ENCODE data around the gene SUPT4H1. TPM values are rescaled to one million over a fixed set of nuclear protein-coding genes. Genes with fewer than 3 reads are reported as not detected.

The SUPT4H1 gene
- total RNA-seq, 1 experiment from 2014 or later, result 70.9 TPM

- Histone ChIP-seq H3K4me3 (ENCODE audit: low read depth, low read length) (no peak overlapping the region), H3K27me3 (replicated peaks; ENCODE audit: control insufficient read depth, insufficient read depth, low read length) (no peaks in the 10 kb centered on the region), H3K4me1 (peaks cover 34% of the 10 kb centered on the region), H3K9me3 (no peaks in the 10 kb centered on the region), H3K36me3 (ENCODE audit: control insufficient read depth, insufficient read depth, low read length) (no peaks in the 10 kb centered on the region)
- H3K4me3 Mint-ChIP-seq (ENCODE audit: unreplicated experiment), result no peak overlapping the region
- ChIA-PET POLR2A (no interaction called here), CTCF (no interaction called here)
- H3K27ac Mint-ChIP-seq (ENCODE audit: unreplicated experiment), result no peak overlapping the region
- no peak for DNase-seq
- peaks cover 59% of the 10 kb centered on the region for H3K36me3 Mint-ChIP-seq (ENCODE audit: insufficient read depth, unreplicated experiment)
- TF ChIP-seq, protein P1, sequence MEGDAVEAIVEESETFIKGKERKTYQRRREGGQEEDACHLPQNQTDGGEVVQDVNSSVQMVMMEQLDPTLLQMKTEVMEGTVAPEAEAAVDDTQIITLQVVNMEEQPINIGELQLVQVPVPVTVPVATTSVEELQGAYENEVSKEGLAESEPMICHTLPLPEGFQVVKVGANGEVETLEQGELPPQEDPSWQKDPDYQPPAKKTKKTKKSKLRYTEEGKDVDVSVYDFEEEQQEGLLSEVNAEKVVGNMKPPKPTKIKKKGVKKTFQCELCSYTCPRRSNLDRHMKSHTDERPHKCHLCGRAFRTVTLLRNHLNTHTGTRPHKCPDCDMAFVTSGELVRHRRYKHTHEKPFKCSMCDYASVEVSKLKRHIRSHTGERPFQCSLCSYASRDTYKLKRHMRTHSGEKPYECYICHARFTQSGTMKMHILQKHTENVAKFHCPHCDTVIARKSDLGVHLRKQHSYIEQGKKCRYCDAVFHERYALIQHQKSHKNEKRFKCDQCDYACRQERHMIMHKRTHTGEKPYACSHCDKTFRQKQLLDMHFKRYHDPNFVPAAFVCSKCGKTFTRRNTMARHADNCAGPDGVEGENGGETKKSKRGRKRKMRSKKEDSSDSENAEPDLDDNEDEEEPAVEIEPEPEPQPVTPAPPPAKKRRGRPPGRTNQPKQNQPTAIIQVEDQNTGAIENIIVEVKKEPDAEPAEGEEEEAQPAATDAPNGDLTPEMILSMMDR (IDR thresholded peaks at IDR 0.05; ENCODE audit: insufficient read depth in 1 of 2, low read depth in 1 of 2, low read length in 1 of 2, severe bottlenecking in 1 of 2, unreplicated experiment in 1 of 2), result no peak
- H3K9me3 Mint-ChIP-seq (ENCODE audit: unreplicated experiment), result no peaks in the 10 kb centered on the region
- H3K27me3 Mint-ChIP-seq (ENCODE audit: insufficient read depth, unreplicated experiment), result no peaks in the 10 kb centered on the region
- BruUV-seq (replicated peaks), result no TSS peak
- H3K4me1 Mint-ChIP-seq (ENCODE audit: low read depth, unreplicated experiment), result peaks cover 15% of the 10 kb centered on the region
- intact Hi-C loops (cut with micrococcal nuclease; ENCODE audit: unreplicated experiment), result no loop called here
Measured at GRCh38 chr17:58334661-58335060, 17.3 kb downstream of the SUPT4H1 start.

GRCh38 chr17:58334256-58334655 lies 17.7 kb downstream of the SUPT4H1 start:
- Mint-ChIP-seq H3K36me3 (ENCODE audit: insufficient read depth, unreplicated experiment) (peaks cover 56% of the 10 kb centered on the region), H3K4me3 (ENCODE audit: unreplicated experiment) (no peak overlapping the region), H3K27ac (ENCODE audit: unreplicated experiment) (no peak overlapping the region), H3K27me3 (ENCODE audit: insufficient read depth, unreplicated experiment) (no peaks in the 10 kb centered on the region), H3K9me3 (ENCODE audit: unreplicated experiment) (no peaks in the 10 kb centered on the region), H3K4me1 (ENCODE audit: low read depth, unreplicated experiment) (peaks cover 15% of the 10 kb centered on the region)
- intact Hi-C loops (cut with micrococcal nuclease; ENCODE audit: unreplicated experiment), result no loop called here
- Histone ChIP-seq H3K4me1 (peaks cover 32% of the 10 kb centered on the region), H3K9me3 (no peaks in the 10 kb centered on the region), H3K27me3 (replicated peaks; ENCODE audit: control insufficient read depth, insufficient read depth, low read length) (no peaks in the 10 kb centered on the region), H3K36me3 (ENCODE audit: control insufficient read depth, insufficient read depth, low read length) (no peaks in the 10 kb centered on the region), H3K4me3 (ENCODE audit: low read depth, low read length) (no peak overlapping the region)
- DNase-seq, result no peak
- TF ChIP-seq, protein P1 (IDR thresholded peaks at IDR 0.05; ENCODE audit: insufficient read depth in 1 of 2, low read depth in 1 of 2, low read length in 1 of 2, severe bottlenecking in 1 of 2, unreplicated experiment in 1 of 2), result no peak
- CTCF ChIA-PET, result no interaction called here
- POLR2A ChIA-PET, result no interaction called here
- no TSS peak for BruUV-seq (replicated peaks)

DNA sequence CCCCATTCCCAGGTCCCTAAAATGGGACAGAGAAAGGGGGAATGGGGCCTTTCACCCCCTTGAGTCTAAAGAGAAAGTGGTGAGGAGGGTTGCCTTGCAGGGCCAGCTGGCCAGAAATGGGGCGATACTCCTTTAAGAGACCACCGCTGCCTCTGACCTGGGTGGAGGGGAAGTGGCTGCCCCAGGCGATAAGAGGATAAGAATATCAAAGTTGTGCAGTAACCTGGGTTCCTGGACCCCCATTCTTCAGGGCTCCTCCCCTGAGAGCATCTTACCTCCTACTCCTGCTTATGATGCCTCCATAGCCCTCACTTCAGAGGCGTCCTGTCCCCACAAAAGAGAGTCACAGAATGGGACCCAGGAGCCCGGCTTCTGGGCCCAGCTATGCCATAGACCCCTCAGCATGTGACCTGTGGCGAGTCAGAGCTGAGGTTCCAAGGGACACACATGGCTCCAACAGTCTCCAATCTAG lies 18.2 kb downstream of the SUPT4H1 start:
- Histone ChIP-seq H3K36me3 (ENCODE audit: control insufficient read depth, insufficient read depth, low read length) (no peaks in the 10 kb centered on the region), H3K4me1 (peaks cover 29% of the 10 kb centered on the region), H3K27me3 (replicated peaks; ENCODE audit: control insufficient read depth, insufficient read depth, low read length) (no peaks in the 10 kb centered on the region), H3K4me3 (ENCODE audit: low read depth, low read length) (no peak overlapping the region), H3K9me3 (no peaks in the 10 kb centered on the region)
- Mint-ChIP-seq H3K27me3 (ENCODE audit: insufficient read depth, unreplicated experiment) (no peaks in the 10 kb centered on the region), H3K27ac (ENCODE audit: unreplicated experiment) (no peak overlapping the region), H3K36me3 (ENCODE audit: insufficient read depth, unreplicated experiment) (peaks cover 51% of the 10 kb centered on the region), H3K9me3 (ENCODE audit: unreplicated experiment) (no peaks in the 10 kb centered on the region), H3K4me1 (ENCODE audit: low read depth, unreplicated experiment) (peaks cover 15% of the 10 kb centered on the region), H3K4me3 (ENCODE audit: unreplicated experiment) (no peak overlapping the region)
- TF ChIP-seq, protein P1 (IDR thresholded peaks at IDR 0.05; ENCODE audit: insufficient read depth in 1 of 2, low read depth in 1 of 2, low read length in 1 of 2, severe bottlenecking in 1 of 2, unreplicated experiment in 1 of 2), result no peak
- POLR2A ChIA-PET, result no interaction called here
- BruUV-seq (replicated peaks), result no TSS peak
- CTCF ChIA-PET, result no interaction called here
- intact Hi-C loops (cut with micrococcal nuclease; ENCODE audit: unreplicated experiment), result no loop called here
- no peak for DNase-seq
